Adrenal gland (tissue), 5 donors: Measurements from ENCODE around the gene MRPS30.

Experiments
- POLR2A ChIP-seq, 2 donors: fragments of 450-650 bp; IDR thresholded peaks; one replicate each; pipeline ENCODE4 v1.6.1; 2017; ENCODE audit warnings: antibody characterized with exemption in 2 of 2, mild to moderate bottlenecking in 2 of 2, moderate library complexity in 1 of 2
- TF ChIP-seq, protein P1 (sequence below), 6 experiments: fragments of 450-650 bp in 4 of 6; fragments of 200-600 bp in 2 of 6; sonication (generic) in 1 of 6; IDR thresholded peaks; 1 replicate in 5 of 6; 2 replicates in 1 of 6; pipeline versions ENCODE4 v1.5.1 to v1.8.0; 2016 to 2021; ENCODE audit warnings: antibody characterized with exemption in 6 of 6, mild to moderate bottlenecking in 2 of 6, moderate library complexity in 1 of 6
- donor health status: DM: no; HTN: no; CAD: no.

DNA sequence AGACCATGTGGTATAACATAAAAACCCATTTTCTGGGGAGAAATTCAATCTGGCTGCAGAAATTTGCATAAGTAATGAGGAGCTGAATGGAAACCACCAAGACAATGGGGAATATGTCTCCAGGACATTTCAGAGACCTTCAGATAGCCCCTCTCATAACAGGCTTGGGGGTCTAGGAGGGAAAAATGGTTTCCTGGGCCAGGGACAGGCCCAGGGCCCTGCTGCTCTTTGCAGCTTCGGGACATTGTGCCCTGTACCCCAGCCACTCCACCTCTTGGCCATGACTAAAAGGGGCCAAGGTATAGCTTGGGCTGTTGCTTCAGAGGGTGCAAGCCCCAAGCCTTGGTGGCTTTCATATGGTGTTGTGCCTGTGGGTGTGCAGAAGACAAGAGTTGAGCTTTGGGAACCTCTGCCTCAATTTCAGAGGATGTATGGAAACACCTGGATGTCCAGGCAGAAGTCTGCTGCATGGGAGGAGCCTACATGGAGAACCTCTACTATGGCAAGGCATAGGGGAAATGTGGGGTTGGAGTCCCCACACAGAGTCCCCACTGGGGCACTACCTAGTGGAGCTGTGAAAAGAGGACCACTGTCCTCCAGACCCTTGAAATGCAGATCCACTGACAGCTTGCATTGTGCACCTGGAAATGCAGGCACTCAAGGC, 30.4 kb downstream of the MRPS30 start:
- TF ChIP-seq, protein P1, sequence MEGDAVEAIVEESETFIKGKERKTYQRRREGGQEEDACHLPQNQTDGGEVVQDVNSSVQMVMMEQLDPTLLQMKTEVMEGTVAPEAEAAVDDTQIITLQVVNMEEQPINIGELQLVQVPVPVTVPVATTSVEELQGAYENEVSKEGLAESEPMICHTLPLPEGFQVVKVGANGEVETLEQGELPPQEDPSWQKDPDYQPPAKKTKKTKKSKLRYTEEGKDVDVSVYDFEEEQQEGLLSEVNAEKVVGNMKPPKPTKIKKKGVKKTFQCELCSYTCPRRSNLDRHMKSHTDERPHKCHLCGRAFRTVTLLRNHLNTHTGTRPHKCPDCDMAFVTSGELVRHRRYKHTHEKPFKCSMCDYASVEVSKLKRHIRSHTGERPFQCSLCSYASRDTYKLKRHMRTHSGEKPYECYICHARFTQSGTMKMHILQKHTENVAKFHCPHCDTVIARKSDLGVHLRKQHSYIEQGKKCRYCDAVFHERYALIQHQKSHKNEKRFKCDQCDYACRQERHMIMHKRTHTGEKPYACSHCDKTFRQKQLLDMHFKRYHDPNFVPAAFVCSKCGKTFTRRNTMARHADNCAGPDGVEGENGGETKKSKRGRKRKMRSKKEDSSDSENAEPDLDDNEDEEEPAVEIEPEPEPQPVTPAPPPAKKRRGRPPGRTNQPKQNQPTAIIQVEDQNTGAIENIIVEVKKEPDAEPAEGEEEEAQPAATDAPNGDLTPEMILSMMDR (IDR thresholded peaks at IDR 0.05): no peak
- TF ChIP-seq POLR2A (IDR thresholded peaks at IDR 0.05): no peak
